MM.1S (cell line): Measurements from ENCODE around the gene CYSLTR2.

Experiments used
- EZH2 ChIP-seq: fragments of 300-600 bp; sonication (generic); optimal IDR thresholded peaks from 2 replicates; pipeline ENCODE3; 2017; ENCODE audit warnings: low read depth, mild to moderate bottlenecking, antibody characterized with exemption, low read length, mixed read lengths
- EZH2phosphoT487 ChIP-seq: fragments of 300-600 bp; sonication (generic); IDR thresholded peaks from 2 replicates; pipeline ENCODE4 v1.6.1; 2018; ENCODE audit warnings: antibody characterized with exemption, low read length
- TF ChIP-seq, protein P1 (sequence below): fragments of 300-600 bp; sonication (generic); IDR thresholded peaks from 2 replicates; pipeline ENCODE4 v1.5.1; 2016; ENCODE audit warnings: antibody characterized with exemption, low read length, mixed read lengths

DNA sequence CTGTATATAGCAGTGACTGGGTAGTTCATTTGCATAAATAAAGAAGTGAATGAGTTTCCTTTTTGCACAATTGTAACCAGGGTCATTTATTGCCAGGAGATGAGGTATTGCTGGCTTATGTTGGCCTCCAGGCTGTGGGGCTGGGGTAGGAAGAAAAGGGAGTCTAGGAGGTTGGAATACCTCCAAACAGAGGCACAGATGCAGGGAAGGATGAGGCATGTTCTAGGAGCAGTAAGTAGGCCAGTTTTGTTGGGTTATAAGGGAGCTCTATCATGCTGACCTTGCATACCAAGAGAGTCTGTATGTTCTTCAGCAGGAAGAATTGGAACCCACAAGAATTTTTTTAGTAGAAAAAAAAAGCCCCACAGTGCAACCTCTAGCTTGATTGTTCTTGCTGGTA, 17.2 kb upstream of the CYSLTR2 start:
- TF ChIP-seq, protein P1, sequence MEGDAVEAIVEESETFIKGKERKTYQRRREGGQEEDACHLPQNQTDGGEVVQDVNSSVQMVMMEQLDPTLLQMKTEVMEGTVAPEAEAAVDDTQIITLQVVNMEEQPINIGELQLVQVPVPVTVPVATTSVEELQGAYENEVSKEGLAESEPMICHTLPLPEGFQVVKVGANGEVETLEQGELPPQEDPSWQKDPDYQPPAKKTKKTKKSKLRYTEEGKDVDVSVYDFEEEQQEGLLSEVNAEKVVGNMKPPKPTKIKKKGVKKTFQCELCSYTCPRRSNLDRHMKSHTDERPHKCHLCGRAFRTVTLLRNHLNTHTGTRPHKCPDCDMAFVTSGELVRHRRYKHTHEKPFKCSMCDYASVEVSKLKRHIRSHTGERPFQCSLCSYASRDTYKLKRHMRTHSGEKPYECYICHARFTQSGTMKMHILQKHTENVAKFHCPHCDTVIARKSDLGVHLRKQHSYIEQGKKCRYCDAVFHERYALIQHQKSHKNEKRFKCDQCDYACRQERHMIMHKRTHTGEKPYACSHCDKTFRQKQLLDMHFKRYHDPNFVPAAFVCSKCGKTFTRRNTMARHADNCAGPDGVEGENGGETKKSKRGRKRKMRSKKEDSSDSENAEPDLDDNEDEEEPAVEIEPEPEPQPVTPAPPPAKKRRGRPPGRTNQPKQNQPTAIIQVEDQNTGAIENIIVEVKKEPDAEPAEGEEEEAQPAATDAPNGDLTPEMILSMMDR = no peak
- TF ChIP-seq EZH2 = no peak
- TF ChIP-seq EZH2phosphoT487 = no peak
